GM12878 (cell line): ENCODE results near the gene DMD. TPM values are rescaled to one million over a fixed set of nuclear protein-coding genes. Genes with fewer than 3 reads are reported as not detected.

Experiments used
- ATAC-seq: fragments of 200-7000 bp; cut with Tn5 transposase; 3 replicates; pipeline ENCODE4 v1.9.1; 2020; ENCODE audit warnings: mild to moderate bottlenecking, moderate library complexity
- BruUV-seq: library from RNA; stranded (reverse); fragments of 400-500 nt; replicated peaks from 2 replicates; lab custom pipeline; 2021; lab: Mats Ljungman, UMichigan
- CTCF ChIA-PET: fragments of 300-600 bp; sonication (Branson Sonifier 250); formaldehyde crosslinking; extraction: SDS; loops from one replicate; lab custom pipeline; 2021; ENCODE audit warnings: inconsistent platforms; lab: Yijun Ruan, JAX
- POLR2A ChIA-PET: fragments of 350-600 bp; formaldehyde crosslinking; extraction: SDS; loops from one replicate; lab custom pipeline; 2021; ENCODE audit warnings: inconsistent platforms; lab: Charles Lee
- RAD21 ChIA-PET: fragments of 300-600 bp; sonication (Branson Sonifier 250); formaldehyde crosslinking; loops from one replicate; lab custom pipeline; 2023; ENCODE audit warnings: antibody characterized with exemption; ENCODE audit not compliant: unreplicated experiment; lab: Charles Lee
- SMC1A ChIA-PET: fragments of 300-600 bp; sonication (Branson Sonifier 250); formaldehyde crosslinking; loops from one replicate; lab custom pipeline; 2023; ENCODE audit not compliant: unreplicated experiment, uncharacterized antibody; lab: Charles Lee
- DNase-seq: peaks from one replicate; pipeline ENCODE4 v3.0.0-alpha.2; 2011; ENCODE audit warnings: low read depth, low spot score
- FAIRE-seq: peaks from 3 replicates; lab custom pipeline; 2011; peaks lifted over from hg19 to GRCh38; lab: Jason Lieb, UNC
- H2AFZ ChIP-seq: 2 replicates; pipeline ENCODE4 v1.6.0; 2011; ENCODE audit warnings: low read depth, low read length, control low read depth; ENCODE audit not compliant: control insufficient read depth
- H3K27ac ChIP-seq: 2 replicates; pipeline ENCODE4 v1.5.1; 2011; ENCODE audit warnings: control low read depth; ENCODE audit not compliant: control insufficient read depth, insufficient read depth
- H3K27me3 ChIP-seq, 2 experiments: replicated peaks in 1 of 2; 2 replicates each; pipeline versions ENCODE4 v1.6.0 to v1.6.1; 2011; ENCODE audit warnings: low read length in 1 of 2; ENCODE audit not compliant: control insufficient read depth in 2 of 2, insufficient read depth in 2 of 2
- H3K36me3 ChIP-seq, 2 experiments: 2 replicates each; pipeline ENCODE4 v1.5.1; 2011; ENCODE audit warnings: low read length in 1 of 2; ENCODE audit not compliant: control insufficient read depth in 2 of 2, insufficient read depth in 2 of 2
- H3K4me1 ChIP-seq: 2 replicates; pipeline ENCODE4 v1.6.1; 2011; ENCODE audit warnings: mild to moderate bottlenecking, low read length, moderate library complexity, mixed read lengths; ENCODE audit not compliant: control insufficient read depth, insufficient read depth
- H3K4me2 ChIP-seq: 2 replicates; pipeline ENCODE4 v1.6.0; 2011; ENCODE audit warnings: control low read depth; ENCODE audit not compliant: control insufficient read depth, insufficient read depth
- H3K4me3 ChIP-seq: fragments of 200-600 bp; sonication (generic); 2 replicates; pipeline ENCODE4 v1.5.1; 2016
- H3K79me2 ChIP-seq: 2 replicates; pipeline ENCODE4 v1.6.0; 2011; ENCODE audit warnings: low read length; ENCODE audit not compliant: control insufficient read depth, insufficient read depth
- H3K9ac ChIP-seq: 2 replicates; pipeline ENCODE4 v1.8.0; 2011; ENCODE audit warnings: low read length, control low read depth, mixed read lengths; ENCODE audit not compliant: control insufficient read depth, insufficient read depth
- H3K9me3 ChIP-seq: replicated peaks from 3 replicates; pipeline ENCODE4 v1.5.1; 2011; ENCODE audit warnings: mild to moderate bottlenecking, low read length; ENCODE audit not compliant: control insufficient read depth, insufficient read depth
- H4K20me1 ChIP-seq: 2 replicates; pipeline ENCODE4 v1.6.0; 2011; ENCODE audit not compliant: control insufficient read depth, insufficient read depth
- HDGF ChIP-seq: fragments of 450-650 bp; IDR thresholded peaks from 2 replicates; pipeline ENCODE4 v1.6.1; 2016; ENCODE audit warnings: antibody characterized with exemption
- NFYB ChIP-seq: IDR thresholded peaks from 2 replicates; pipeline ENCODE4 v1.6.1; 2011; ENCODE audit warnings: low read depth, mild to moderate bottlenecking, low read length, improper control_type of control experiment, moderate library complexity; ENCODE audit not compliant: insufficient read depth
- PAX5 ChIP-seq: IDR thresholded peaks from 2 replicates; pipeline ENCODE4 v1.6.1; 2011; ENCODE audit warnings: low read depth, low read length, borderline replicate concordance
- RELA ChIP-seq: fragments of 450-650 bp; IDR thresholded peaks from 2 replicates; pipeline ENCODE4 v1.8.0; 2014; ENCODE audit warnings: borderline replicate concordance; ENCODE audit not compliant: partially characterized antibody
- RFX5 ChIP-seq: IDR thresholded peaks from 2 replicates; pipeline ENCODE4 v1.6.1; 2011; ENCODE audit warnings: low read depth, low read length, improper control_type of control experiment
- ZNF217 ChIP-seq: fragments of 450-650 bp; IDR thresholded peaks from 2 replicates; pipeline ENCODE4 v1.6.1; 2017; ENCODE audit warnings: antibody characterized with exemption, mild to moderate bottlenecking
- ZNF274 ChIP-seq: IDR thresholded peaks from one replicate; pipeline ENCODE4 v1.8.0; 2011; ENCODE audit not compliant: insufficient read length, insufficient read depth
- WGBS: methylation state at CpG from one replicate; pipeline ENCODE4 v1.1.6; 2016; ENCODE audit warnings: low lambda C conversion rate; ENCODE audit not compliant: insufficient replicate concordance, insufficient coverage; ENCODE audit errors: missing lambda C conversion rate; 5-methylcytosine and 5-hydroxymethylcytosine counted together
- in situ Hi-C: fragments of 300-500 bp; cut with MboI; formaldehyde crosslinking; loops from 9 replicates; pipeline ENCODE4 v1.14.3; 2018; ENCODE audit warnings: mixed read lengths
- intact Hi-C: fragments of 100-400 bp; cut with micrococcal nuclease; formaldehyde crosslinking; loops from one replicate; pipeline ENCODE4 v1.14.2; 2022; ENCODE audit not compliant: unreplicated experiment
- polyA plus RNA-seq, 11 experiments: library from polyadenylated mRNA; depleted of rRNA in 4 of 11; unstranded in 6 of 11; stranded (reverse) in 5 of 11; fragments of >200 nt; fragmentation: Nextera tagmentation in 4 of 11; fragmentation: Illumina TruSeq in 1 of 11; extraction: Ambion mirVana in 4 of 11; extraction: Trizol in 1 of 11; gene quantifications; 1 replicate in 1 of 11; 2 replicates in 10 of 11; pipeline versions ENCODE4 v1.2.1 to v1.2.3, GENCODE V29; 2011 to 2016; ENCODE audit warnings: inconsistent platforms in 2 of 11, missing spikeins in 2 of 11, low read depth in 1 of 11
- total RNA-seq, 4 experiments: library from RNA; depleted of rRNA in 3 of 4; stranded (reverse); fragments of >200 nt in 3 of 4; fragmentation: Illumina TruSeq in 1 of 4; extraction: Trizol in 1 of 4; gene quantifications; 2 replicates each; pipeline versions ENCODE4 v1.2.1 to v1.2.3, GENCODE V29; 2013 to 2021
- TF ChIP-seq, protein P1 (sequence below): fragments of 450-650 bp; IDR thresholded peaks from 2 replicates; pipeline ENCODE4 v1.6.1; 2017; ENCODE audit warnings: borderline replicate concordance
- TF ChIP-seq, protein P2 (sequence below): fragments of 450-650 bp; formaldehyde crosslinking; IDR thresholded peaks from 2 replicates; pipeline ENCODE4 v1.5.0; 2022; ENCODE audit warnings: mild to moderate bottlenecking, missing genetic modification characterization
- TF ChIP-seq, protein P3 (sequence below): IDR thresholded peaks from 2 replicates; pipeline ENCODE4 v1.6.1; 2012; ENCODE audit warnings: low read depth, low read length, improper control_type of control experiment
- TF ChIP-seq, protein P4 (sequence below): IDR thresholded peaks from 2 replicates; pipeline ENCODE4 v1.6.1; 2012; ENCODE audit warnings: low read depth, low read length, improper control_type of control experiment

Gene DMD
- total and polyA plus RNA-seq, 10 of the 15 experiments (the other 5 are each of a cell fraction or from before 2014, with no cell fraction given): 1.4 to 24.3 (median 4.3) TPM

DNA sequence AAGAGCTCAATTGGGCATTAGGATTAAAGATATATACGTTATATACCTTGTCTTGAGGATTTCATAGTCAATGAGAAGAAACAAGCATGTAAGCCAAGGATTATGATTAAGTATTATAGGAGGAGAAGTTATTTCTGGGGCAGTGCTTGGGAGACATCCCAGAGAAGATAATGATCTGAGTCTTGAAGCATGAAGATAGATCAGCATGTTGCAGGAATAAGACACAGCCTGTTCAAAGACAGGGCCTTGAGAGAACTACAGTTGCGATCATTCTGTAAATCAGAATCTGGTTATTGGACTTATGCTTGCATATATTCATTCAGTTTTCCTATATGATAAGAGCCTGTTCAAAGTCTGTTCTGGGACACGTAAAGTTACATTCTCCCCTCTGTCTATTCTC is 1277.3 kb downstream of the DMD start:
- Histone ChIP-seq H3K27me3 (no peaks in the 10 kb centered on the region; a peak in 1 of 4 replicates), H3K79me2 (no peaks in the 10 kb centered on the region), H3K27ac (no peak overlapping the region), H3K9me3 (no peaks in the 10 kb centered on the region), H3K36me3 (no peaks in the 10 kb centered on the region), H4K20me1 (no peaks in the 10 kb centered on the region), H3K4me1 (no peaks in the 10 kb centered on the region), H3K4me3 (no peak overlapping the region), H2AFZ (no peak overlapping the region), H3K9ac (no peak overlapping the region), H3K4me2 (no peak overlapping the region)
- FAIRE-seq (no peak), ATAC-seq (no peak), DNase-seq (no peak)
- 41% methylated on average over 3 of the region's 3 CpGs for WGBS
- ChIA-PET CTCF (interaction anchor here (0.7 kb wide), 1 partner anchor 559 kb away, joined by 3 read pairs; no protein-coding TSS in a partner anchor), SMC1A (interaction anchor here (1.0 kb wide), 1 partner anchor 12 kb away, joined by 3 read pairs; no protein-coding TSS in a partner anchor), POLR2A (no interaction called here), RAD21 (no interaction called here)
- TF ChIP-seq PAX5 (no peak), ZNF217 (no peak)
- in situ Hi-C loops (no loop called here), intact Hi-C loops (no loop called here)
- BruUV-seq: no TSS peak

DNA sequence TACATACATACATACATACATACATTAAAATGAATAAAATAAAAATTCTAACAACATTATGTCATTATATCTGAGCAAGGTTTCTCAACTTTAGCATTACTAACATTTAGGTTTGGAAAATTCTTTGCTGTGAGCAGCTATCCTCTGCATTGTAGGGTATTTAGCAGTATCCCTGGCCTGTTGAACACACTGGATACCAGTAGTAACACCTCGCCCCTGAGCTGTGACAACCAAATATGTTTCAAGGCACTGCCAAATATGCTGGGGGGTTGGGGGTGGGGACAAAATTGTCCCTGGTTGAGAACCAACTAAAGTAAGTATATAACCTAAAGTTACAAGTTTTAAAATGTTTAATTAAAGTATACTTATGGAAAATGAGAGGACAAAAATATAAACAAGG is 1278.6 kb downstream of the DMD start:
- no TSS peak for BruUV-seq
- Histone ChIP-seq H3K4me3 (no peak overlapping the region), H3K79me2 (no peaks in the 10 kb centered on the region), H3K4me1 (no peaks in the 10 kb centered on the region), H3K4me2 (no peak overlapping the region), H4K20me1 (no peaks in the 10 kb centered on the region), H3K9me3 (no peaks in the 10 kb centered on the region), H2AFZ (no peak overlapping the region), H3K9ac (no peak overlapping the region), H3K27ac (no peak overlapping the region), H3K27me3 (no peaks in the 10 kb centered on the region; a peak in 1 of 4 replicates), H3K36me3 (no peaks in the 10 kb centered on the region)
- no peak for TF ChIP-seq RFX5
- TF ChIP-seq, protein P1, sequence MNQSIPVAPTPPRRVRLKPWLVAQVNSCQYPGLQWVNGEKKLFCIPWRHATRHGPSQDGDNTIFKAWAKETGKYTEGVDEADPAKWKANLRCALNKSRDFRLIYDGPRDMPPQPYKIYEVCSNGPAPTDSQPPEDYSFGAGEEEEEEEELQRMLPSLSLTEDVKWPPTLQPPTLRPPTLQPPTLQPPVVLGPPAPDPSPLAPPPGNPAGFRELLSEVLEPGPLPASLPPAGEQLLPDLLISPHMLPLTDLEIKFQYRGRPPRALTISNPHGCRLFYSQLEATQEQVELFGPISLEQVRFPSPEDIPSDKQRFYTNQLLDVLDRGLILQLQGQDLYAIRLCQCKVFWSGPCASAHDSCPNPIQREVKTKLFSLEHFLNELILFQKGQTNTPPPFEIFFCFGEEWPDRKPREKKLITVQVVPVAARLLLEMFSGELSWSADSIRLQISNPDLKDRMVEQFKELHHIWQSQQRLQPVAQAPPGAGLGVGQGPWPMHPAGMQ: no peak
- no peak for TF ChIP-seq HDGF
- TF ChIP-seq, protein P2, sequence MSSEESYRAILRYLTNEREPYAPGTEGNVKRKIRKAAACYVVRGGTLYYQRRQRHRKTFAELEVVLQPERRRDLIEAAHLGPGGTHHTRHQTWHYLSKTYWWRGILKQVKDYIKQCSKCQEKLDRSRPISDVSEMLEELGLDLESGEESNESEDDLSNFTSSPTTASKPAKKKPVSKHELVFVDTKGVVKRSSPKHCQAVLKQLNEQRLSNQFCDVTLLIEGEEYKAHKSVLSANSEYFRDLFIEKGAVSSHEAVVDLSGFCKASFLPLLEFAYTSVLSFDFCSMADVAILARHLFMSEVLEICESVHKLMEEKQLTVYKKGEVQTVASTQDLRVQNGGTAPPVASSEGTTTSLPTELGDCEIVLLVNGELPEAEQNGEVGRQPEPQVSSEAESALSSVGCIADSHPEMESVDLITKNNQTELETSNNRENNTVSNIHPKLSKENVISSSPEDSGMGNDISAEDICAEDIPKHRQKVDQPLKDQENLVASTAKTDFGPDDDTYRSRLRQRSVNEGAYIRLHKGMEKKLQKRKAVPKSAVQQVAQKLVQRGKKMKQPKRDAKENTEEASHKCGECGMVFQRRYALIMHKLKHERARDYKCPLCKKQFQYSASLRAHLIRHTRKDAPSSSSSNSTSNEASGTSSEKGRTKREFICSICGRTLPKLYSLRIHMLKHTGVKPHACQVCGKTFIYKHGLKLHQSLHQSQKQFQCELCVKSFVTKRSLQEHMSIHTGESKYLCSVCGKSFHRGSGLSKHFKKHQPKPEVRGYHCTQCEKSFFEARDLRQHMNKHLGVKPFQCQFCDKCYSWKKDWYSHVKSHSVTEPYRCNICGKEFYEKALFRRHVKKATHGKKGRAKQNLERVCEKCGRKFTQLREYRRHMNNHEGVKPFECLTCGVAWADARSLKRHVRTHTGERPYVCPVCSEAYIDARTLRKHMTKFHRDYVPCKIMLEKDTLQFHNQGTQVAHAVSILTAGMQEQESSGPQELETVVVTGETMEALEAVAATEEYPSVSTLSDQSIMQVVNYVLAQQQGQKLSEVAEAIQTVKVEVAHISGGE (CRISPR knock-in tag): no peak
- no peak for TF ChIP-seq RELA
- TF ChIP-seq NFYB: no peak
- TF ChIP-seq, protein P3, sequence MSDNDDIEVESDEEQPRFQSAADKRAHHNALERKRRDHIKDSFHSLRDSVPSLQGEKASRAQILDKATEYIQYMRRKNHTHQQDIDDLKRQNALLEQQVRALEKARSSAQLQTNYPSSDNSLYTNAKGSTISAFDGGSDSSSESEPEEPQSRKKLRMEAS: no peak
- TF ChIP-seq, protein P4, sequence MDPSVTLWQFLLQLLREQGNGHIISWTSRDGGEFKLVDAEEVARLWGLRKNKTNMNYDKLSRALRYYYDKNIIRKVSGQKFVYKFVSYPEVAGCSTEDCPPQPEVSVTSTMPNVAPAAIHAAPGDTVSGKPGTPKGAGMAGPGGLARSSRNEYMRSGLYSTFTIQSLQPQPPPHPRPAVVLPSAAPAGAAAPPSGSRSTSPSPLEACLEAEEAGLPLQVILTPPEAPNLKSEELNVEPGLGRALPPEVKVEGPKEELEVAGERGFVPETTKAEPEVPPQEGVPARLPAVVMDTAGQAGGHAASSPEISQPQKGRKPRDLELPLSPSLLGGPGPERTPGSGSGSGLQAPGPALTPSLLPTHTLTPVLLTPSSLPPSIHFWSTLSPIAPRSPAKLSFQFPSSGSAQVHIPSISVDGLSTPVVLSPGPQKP: no peak
- TF ChIP-seq ZNF274: no peak
- ChIA-PET SMC1A (no interaction called here), POLR2A (no interaction called here), CTCF (no interaction called here), RAD21 (no interaction called here)
- 0% methylated on average over 1 of the region's 1 CpG for WGBS
- no peak for ATAC-seq
- in situ Hi-C loops (no loop called here), intact Hi-C loops (no loop called here)
- FAIRE-seq: no peak
- no peak for DNase-seq
